Tibial nerve (tissue), 3 donors: ENCODE results near the gene NLGN2.

Experiments
- POLR2A ChIP-seq, 2 donors: fragments of 450-650 bp; IDR thresholded peaks; one replicate each; pipeline ENCODE4 v1.6.1; 2017; ENCODE audit warnings: antibody characterized with exemption in 2 of 2, mild to moderate bottlenecking in 2 of 2, moderate library complexity in 2 of 2
- TF ChIP-seq, protein P1 (sequence below), 5 experiments: fragments of 200-600 bp in 3 of 5; fragments of 450-650 bp in 2 of 5; sonication (generic) in 3 of 5; IDR thresholded peaks; one replicate each; pipeline ENCODE4 v1.5.1; 2016 to 2019; ENCODE audit warnings: antibody characterized with exemption in 5 of 5, mild to moderate bottlenecking in 3 of 5, moderate library complexity in 2 of 5

DNA sequence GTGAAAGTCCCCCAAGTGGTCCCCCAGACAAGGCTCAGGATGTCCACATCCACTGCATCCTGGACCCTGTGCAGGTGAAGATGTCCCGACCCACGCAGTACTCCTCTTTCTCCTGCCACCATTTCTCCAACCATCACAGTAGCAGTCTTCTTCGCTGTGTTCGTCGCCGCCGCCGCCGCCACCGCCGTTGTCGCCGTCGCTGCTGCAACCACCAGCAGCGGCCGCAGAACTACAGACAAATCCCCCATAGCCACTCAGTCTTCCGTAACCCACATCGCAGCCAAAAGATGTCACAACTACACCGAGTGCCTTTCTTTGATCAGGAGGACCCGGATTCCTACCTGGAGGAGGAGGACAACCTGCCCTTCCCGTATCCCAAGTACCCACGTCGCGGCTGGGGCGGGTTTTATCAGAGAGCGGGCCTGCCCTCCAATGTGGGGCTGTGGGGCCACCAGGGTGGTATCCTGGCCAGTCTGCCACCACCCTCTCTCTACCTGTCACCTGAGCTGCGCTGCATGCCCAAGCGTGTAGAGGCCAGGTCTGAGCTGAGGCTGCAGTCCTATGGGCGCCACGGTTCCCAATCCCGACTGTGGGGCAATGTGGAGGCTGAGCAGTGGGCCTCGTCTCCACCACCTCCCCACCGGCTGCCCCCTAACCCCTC, 18.7 kb downstream of the NLGN2 start:
- no peak for TF ChIP-seq POLR2A (IDR thresholded peaks at IDR 0.05)
- TF ChIP-seq, protein P1, sequence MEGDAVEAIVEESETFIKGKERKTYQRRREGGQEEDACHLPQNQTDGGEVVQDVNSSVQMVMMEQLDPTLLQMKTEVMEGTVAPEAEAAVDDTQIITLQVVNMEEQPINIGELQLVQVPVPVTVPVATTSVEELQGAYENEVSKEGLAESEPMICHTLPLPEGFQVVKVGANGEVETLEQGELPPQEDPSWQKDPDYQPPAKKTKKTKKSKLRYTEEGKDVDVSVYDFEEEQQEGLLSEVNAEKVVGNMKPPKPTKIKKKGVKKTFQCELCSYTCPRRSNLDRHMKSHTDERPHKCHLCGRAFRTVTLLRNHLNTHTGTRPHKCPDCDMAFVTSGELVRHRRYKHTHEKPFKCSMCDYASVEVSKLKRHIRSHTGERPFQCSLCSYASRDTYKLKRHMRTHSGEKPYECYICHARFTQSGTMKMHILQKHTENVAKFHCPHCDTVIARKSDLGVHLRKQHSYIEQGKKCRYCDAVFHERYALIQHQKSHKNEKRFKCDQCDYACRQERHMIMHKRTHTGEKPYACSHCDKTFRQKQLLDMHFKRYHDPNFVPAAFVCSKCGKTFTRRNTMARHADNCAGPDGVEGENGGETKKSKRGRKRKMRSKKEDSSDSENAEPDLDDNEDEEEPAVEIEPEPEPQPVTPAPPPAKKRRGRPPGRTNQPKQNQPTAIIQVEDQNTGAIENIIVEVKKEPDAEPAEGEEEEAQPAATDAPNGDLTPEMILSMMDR (IDR thresholded peaks at IDR 0.05) = no peak
